ENCODE measurements around the gene MTREX. TPM values are rescaled to one million over a fixed set of nuclear protein-coding genes. Genes with fewer than 3 reads are reported as not detected.

MTREX gene
- total and polyA plus RNA-seq, 4 donors: 17.4 to 88.4 (median 35.9) TPM

DNA sequence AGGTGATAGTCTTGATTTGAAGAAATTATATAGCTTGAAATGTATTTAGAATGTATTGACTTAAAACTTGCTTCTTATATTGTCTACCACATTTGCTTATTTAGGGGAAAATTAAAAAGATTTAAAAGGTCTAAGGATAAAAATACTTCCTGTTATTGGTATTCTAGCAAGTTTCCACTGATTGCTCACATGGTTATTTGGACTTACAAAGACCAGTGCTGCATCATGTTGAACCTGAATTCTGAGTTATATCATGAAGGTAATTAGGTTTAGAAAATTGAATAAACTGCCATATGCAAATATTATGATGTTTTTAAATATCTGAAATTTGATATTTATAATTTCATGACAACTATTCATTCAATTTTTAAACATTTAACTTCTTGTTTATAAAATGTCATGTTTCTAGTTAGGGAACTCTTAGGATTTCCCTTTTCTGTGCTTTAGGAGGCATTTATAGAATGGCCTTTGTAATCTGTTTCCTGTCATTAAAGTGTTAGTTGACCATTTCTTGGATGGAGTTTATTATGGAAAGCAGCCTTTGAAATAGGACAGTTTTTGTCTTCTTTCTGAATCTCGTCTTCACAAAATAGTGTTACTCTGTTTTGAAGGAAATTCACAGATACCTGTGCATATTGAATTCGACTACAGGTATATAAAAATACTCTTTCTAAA is 85.8 kb downstream of the MTREX start:
- peaks cover 0 to 2% (median 0%) of the 10 kb centered on the region in 5 donors for H3K4me1 ChIP-seq (ENCODE audit: control insufficient read depth in 5 of 5, insufficient read depth in 5 of 5, low read length in 5 of 5)
- H3K9me3 ChIP-seq (ENCODE audit: control insufficient read depth in 4 of 4, insufficient read depth in 3 of 4, low read length in 3 of 4): peaks cover 0 to 7% (median 3%) of the 10 kb centered on the region in 4 donors
- no peak overlapping the region for H3K27ac ChIP-seq (ENCODE audit: low read depth in 1 of 2, low read length in 1 of 2)
- peaks cover 9 to 26% (median 18%) of the 10 kb centered on the region in 4 donors for H3K36me3 ChIP-seq (ENCODE audit: control insufficient read depth in 4 of 4, insufficient read depth in 4 of 4, low read length in 4 of 4)
- ATAC-seq (ENCODE audit: insufficient read depth, low FRiP score) (no peak), DNase-seq (no peak)
- 37 to 41% methylated on average over 2 of the region's 2 CpGs for WGBS, 2 donors
- H3K4me3 ChIP-seq: no peak overlapping the region
- H3K27me3 ChIP-seq (ENCODE audit: control insufficient read depth in 3 of 3, insufficient read depth in 3 of 3, low read length in 2 of 3): no peaks in the 10 kb centered on the region
- no peak overlapping the region for H3K9ac ChIP-seq (ENCODE audit: insufficient read depth in 1 of 2, low read length in 2 of 2)
- TF ChIP-seq, protein P1, sequence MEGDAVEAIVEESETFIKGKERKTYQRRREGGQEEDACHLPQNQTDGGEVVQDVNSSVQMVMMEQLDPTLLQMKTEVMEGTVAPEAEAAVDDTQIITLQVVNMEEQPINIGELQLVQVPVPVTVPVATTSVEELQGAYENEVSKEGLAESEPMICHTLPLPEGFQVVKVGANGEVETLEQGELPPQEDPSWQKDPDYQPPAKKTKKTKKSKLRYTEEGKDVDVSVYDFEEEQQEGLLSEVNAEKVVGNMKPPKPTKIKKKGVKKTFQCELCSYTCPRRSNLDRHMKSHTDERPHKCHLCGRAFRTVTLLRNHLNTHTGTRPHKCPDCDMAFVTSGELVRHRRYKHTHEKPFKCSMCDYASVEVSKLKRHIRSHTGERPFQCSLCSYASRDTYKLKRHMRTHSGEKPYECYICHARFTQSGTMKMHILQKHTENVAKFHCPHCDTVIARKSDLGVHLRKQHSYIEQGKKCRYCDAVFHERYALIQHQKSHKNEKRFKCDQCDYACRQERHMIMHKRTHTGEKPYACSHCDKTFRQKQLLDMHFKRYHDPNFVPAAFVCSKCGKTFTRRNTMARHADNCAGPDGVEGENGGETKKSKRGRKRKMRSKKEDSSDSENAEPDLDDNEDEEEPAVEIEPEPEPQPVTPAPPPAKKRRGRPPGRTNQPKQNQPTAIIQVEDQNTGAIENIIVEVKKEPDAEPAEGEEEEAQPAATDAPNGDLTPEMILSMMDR (IDR thresholded peaks at IDR 0.05; ENCODE audit: control extremely low read depth, extremely low read depth): no peak

DNA sequence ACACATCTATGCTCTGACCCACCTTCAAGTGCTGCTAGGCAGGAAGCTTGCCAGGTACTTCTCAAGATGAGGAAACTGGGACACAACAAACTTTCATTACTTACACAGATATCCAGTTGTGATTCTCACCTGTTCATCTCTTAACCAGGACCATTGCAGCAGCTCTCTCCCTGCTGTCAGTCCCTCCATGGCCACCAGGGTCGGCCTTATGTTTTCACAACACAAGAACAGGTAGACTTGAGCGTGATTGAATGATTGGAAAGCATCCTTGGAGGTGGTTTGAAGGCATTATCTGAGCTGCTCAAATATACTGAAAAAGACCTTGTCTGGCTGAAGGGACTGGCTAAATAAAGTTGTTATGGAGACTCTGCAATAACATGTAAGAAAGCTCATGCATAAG is 94.4 kb downstream of the MTREX start:
- H3K9me3 ChIP-seq (ENCODE audit: control insufficient read depth in 4 of 4, insufficient read depth in 3 of 4, low read length in 3 of 4): no peaks in the 10 kb centered on the region
- DNase-seq (no peak), ATAC-seq (ENCODE audit: insufficient read depth, low FRiP score) (no peak)
- WGBS, 2 donors: 47 to 48% methylated on average over 2 of the region's 2 CpGs
- H3K27ac ChIP-seq (ENCODE audit: low read depth in 1 of 2, low read length in 1 of 2): no peak overlapping the region
- H3K4me1 ChIP-seq (ENCODE audit: control insufficient read depth in 5 of 5, insufficient read depth in 5 of 5, low read length in 5 of 5): no peaks in the 10 kb centered on the region
- H3K4me3 ChIP-seq: no peak overlapping the region
- H3K9ac ChIP-seq (ENCODE audit: insufficient read depth in 1 of 2, low read length in 2 of 2): no peak overlapping the region
- TF ChIP-seq, protein P1 (IDR thresholded peaks at IDR 0.05; ENCODE audit: control extremely low read depth, extremely low read depth): no peak
- peaks cover 9 to 34% (median 24%) of the 10 kb centered on the region in 4 donors for H3K36me3 ChIP-seq (ENCODE audit: control insufficient read depth in 4 of 4, insufficient read depth in 4 of 4, low read length in 4 of 4)
- H3K27me3 ChIP-seq (ENCODE audit: control insufficient read depth in 3 of 3, insufficient read depth in 3 of 3, low read length in 2 of 3): no peaks in the 10 kb centered on the region

DNA sequence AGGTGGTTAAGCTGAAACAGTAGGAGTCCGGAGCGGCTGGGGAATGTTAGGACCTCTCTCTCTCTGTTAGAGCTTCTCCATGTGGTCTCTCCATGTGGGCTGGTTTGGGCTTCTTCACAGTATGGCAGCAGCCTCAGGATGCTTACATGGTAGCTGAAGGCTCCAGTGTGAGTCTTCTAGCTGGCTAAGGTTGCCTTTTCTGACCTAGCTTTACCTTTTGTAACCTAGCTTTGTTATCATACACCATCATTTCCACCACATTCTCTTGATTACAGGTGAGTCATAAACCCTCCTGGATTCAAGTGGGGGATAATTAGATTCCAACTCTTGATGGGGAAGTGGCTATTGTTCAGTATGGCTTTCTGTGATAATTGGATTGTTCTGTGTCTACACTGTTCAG is 98.5 kb downstream of the MTREX start:
- Histone ChIP-seq H3K4me3 (no peak overlapping the region), H3K4me1 (ENCODE audit: control insufficient read depth in 5 of 5, insufficient read depth in 5 of 5, low read length in 5 of 5) (peaks cover 0 to 2% (median 0%) of the 10 kb centered on the region in 5 donors), H3K9me3 (ENCODE audit: control insufficient read depth in 4 of 4, insufficient read depth in 3 of 4, low read length in 3 of 4) (no peaks in the 10 kb centered on the region), H3K27me3 (ENCODE audit: control insufficient read depth in 3 of 3, insufficient read depth in 3 of 3, low read length in 2 of 3) (no peaks in the 10 kb centered on the region), H3K36me3 (ENCODE audit: control insufficient read depth in 4 of 4, insufficient read depth in 4 of 4, low read length in 4 of 4) (peaks cover 14 to 37% (median 22%) of the 10 kb centered on the region in 4 donors), H3K27ac (ENCODE audit: low read depth in 1 of 2, low read length in 1 of 2) (no peak overlapping the region), H3K9ac (ENCODE audit: insufficient read depth in 1 of 2, low read length in 2 of 2) (no peak overlapping the region)
- ATAC-seq (ENCODE audit: insufficient read depth, low FRiP score) (no peak), DNase-seq (no peak)
- 96 to 100% methylated on average over 2 of the region's 2 CpGs for WGBS, 2 donors
- TF ChIP-seq, protein P1 (IDR thresholded peaks at IDR 0.05; ENCODE audit: control extremely low read depth, extremely low read depth): no peak

Measured in lung (tissue), 12 donors.